ENCODE measurements around the gene MX1. TPM values are rescaled to one million over a fixed set of nuclear protein-coding genes. Genes with fewer than 3 reads are reported as not detected.

Gene MX1, protein sequence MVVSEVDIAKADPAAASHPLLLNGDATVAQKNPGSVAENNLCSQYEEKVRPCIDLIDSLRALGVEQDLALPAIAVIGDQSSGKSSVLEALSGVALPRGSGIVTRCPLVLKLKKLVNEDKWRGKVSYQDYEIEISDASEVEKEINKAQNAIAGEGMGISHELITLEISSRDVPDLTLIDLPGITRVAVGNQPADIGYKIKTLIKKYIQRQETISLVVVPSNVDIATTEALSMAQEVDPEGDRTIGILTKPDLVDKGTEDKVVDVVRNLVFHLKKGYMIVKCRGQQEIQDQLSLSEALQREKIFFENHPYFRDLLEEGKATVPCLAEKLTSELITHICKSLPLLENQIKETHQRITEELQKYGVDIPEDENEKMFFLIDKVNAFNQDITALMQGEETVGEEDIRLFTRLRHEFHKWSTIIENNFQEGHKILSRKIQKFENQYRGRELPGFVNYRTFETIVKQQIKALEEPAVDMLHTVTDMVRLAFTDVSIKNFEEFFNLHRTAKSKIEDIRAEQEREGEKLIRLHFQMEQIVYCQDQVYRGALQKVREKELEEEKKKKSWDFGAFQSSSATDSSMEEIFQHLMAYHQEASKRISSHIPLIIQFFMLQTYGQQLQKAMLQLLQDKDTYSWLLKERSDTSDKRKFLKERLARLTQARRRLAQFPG
- total RNA-seq: 3.6 and 8.7 TPM in 2 replicates

DNA sequence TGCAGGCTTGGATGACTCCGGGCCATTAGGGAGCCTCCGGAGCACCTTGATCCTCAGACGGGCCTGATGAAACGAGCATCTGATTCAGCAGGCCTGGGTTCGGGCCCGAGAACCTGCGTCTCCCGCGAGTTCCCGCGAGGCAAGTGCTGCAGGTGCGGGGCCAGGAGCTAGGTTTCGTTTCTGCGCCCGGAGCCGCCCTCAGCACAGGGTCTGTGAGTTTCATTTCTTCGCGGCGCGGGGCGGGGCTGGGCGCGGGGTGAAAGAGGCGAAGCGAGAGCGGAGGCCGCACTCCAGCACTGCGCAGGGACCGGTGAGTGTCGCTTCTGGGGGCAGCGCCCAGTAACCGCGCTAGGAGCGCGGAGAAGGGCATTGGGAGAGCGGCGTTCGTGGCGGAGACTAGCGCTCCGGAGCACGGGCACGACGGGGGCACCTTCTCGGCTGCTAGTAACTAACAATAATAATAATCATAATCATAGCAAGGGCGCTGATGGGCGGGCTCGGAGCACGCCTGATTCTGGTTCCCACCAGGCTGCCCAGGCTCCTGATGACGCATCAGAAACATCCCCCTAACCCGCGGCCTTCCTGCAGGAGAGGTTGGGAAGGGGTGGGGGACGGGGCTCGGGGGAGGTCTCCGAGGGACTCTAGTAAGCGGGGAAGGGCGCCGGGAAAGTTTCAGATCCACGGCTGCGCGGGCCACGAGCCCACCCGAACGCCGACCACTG, at the start of gene MX1:
Gene MX1 (plus strand): TSS at position 286 of the 722 bp plus-strand sequence. CDS start 5,832 bp downstream, outside the sequence.

DNA sequence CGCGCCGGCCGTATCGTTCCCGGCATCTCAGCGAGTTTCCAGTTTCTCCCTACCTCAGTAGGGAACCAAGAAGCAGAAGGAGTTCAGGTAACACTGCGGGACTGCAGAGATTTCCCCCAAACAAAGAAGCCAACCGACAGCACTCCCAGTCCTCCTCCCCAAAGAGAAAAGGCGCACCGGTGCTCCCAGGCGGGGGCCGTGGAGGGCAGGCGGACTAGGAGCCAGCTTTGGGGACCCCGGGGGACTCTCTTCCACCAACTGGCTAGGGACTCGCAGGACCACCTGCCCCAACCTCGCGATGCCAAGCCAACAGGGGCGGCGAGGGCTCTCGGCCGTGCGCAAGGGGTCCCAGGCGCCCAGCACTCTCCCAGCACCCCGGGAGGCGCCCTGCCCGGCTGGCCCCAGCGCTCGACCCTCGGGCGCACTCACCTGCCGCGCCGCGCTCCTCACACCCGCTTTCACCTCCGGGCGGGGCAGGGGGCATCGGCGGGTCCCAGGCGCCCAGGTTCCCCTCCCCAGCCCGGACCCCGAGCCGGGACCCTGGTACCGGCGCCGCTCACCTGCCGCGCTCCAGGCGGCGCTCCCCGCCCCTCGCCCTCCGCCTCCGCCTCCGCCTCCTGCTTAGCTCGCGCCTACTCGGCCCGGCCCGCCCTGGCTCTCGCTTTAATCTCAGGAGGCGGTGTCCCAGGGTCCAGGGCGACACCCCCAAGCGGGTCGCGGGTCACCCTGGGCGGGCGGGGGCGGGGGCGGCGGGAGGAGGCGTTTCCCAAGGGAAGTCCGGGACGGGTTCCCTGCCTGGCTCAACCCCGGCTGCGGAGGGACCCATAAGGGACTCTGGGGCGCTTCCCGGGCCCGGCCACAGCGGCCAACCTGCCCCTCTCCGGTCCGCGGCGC, 81.7 kb downstream of the MX1 start, which contains the start of gene TMPRSS2:
Gene TMPRSS2 (minus strand): TSS at position 638 of the 894 bp plus-strand sequence. CDS start 10,025 bp downstream, outside the sequence.

Other genes starting within 250 kb of the MX1 start
- gene FAM3B, start 109.4 kb upstream of the MX1 start, total RNA-seq: not detected in 2 replicates
- gene MX2, start 64.2 kb upstream of the MX1 start, total RNA-seq: 0.38 and 1.5 TPM in 2 replicates
- under 0.01 and 0.13 TPM in 2 replicates for gene TMPRSS2, start 81.9 kb downstream of the MX1 start, total RNA-seq

Measured in mesangial cell (primary cell).